ES-I3 (cell line): Measurements from ENCODE around the gene ATP8B3.

Source experiments
- H3K36me3 ChIP-seq: 2 replicates; pipeline ENCODE4 v1.6.1; 2013; ENCODE audit warnings: mild to moderate bottlenecking, low read length, control low read depth, moderate library complexity; ENCODE audit not compliant: insufficient read depth
- H3K4me1 ChIP-seq: 2 replicates; pipeline ENCODE4 v1.6.1; 2013; ENCODE audit warnings: mild to moderate bottlenecking, control low read depth, low read length; ENCODE audit not compliant: insufficient read depth
- H3K9ac ChIP-seq: 2 replicates; pipeline ENCODE4 v1.6.1; 2013; ENCODE audit warnings: low read depth, mild to moderate bottlenecking, low read length, moderate library complexity
- H3K9me3 ChIP-seq: 2 replicates; pipeline ENCODE4 v1.6.1; 2013; ENCODE audit warnings: mild to moderate bottlenecking, low read length, moderate library complexity; ENCODE audit not compliant: control insufficient read depth, insufficient read depth

ATP8B3 gene

GRCh38 chr19:1818549-1819195 is 6.6 kb upstream of the ATP8B3 start:
- no peaks in the 10 kb centered on the region for H3K9me3 ChIP-seq
- no peaks in the 10 kb centered on the region for H3K36me3 ChIP-seq
- H3K4me1 ChIP-seq, result no peaks in the 10 kb centered on the region
- no peak overlapping the region for H3K9ac ChIP-seq

GRCh38 chr19:1817553-1818179 is 5.6 kb upstream of the ATP8B3 start:
- Histone ChIP-seq H3K36me3 (no peaks in the 10 kb centered on the region), H3K9ac (no peak overlapping the region)

GRCh38 chr19:1816530-1817298 is 4.6 kb upstream of the ATP8B3 start:
- Histone ChIP-seq H3K9me3 (no peaks in the 10 kb centered on the region), H3K9ac (no peak overlapping the region), H3K36me3 (no peaks in the 10 kb centered on the region), H3K4me1 (no peaks in the 10 kb centered on the region)

More at GRCh38 chr19:1817553-1818179, 5.6 kb upstream of the ATP8B3 start:
- no peaks in the 10 kb centered on the region for H3K4me1 ChIP-seq
- H3K9me3 ChIP-seq, result no peaks in the 10 kb centered on the region

- H3K36me3 ChIP-seq, result no peaks in the 10 kb centered on the region
- no peaks in the 10 kb centered on the region for H3K4me1 ChIP-seq
- no peaks in the 10 kb centered on the region for H3K9me3 ChIP-seq
- no peak overlapping the region for H3K9ac ChIP-seq
Observed at GRCh38 chr19:1815605-1816529, 3.8 kb upstream of the ATP8B3 start.

GRCh38 chr19:1814833-1815604 is 2.9 kb upstream of the ATP8B3 start:
- Histone ChIP-seq H3K4me1 (no peaks in the 10 kb centered on the region), H3K36me3 (no peaks in the 10 kb centered on the region), H3K9me3 (no peaks in the 10 kb centered on the region), H3K9ac (no peak overlapping the region)

GRCh38 chr19:1814391-1814790 is 2.3 kb upstream of the ATP8B3 start:
- H3K36me3 ChIP-seq, result no peaks in the 10 kb centered on the region
- H3K9ac ChIP-seq, result no peak overlapping the region
- no peaks in the 10 kb centered on the region for H3K9me3 ChIP-seq
- H3K4me1 ChIP-seq, result no peaks in the 10 kb centered on the region

- H3K9ac ChIP-seq, result peak overlapping the region; percentile 62
Observed at GRCh38 chr19:1813192-1814182, 1.4 kb upstream of the ATP8B3 start.

GRCh38 chr19:1812426-1813191 is 533 bp upstream of the ATP8B3 start:
- H3K9ac ChIP-seq, result peak overlapping the region; percentile 62; the same call in 1 of the 2 replicates

More at GRCh38 chr19:1813192-1814182, 1.4 kb upstream of the ATP8B3 start:
- Histone ChIP-seq H3K36me3 (no peaks in the 10 kb centered on the region), H3K9me3 (no peaks in the 10 kb centered on the region), H3K4me1 (no peaks in the 10 kb centered on the region)

GRCh38 chr19:1811472-1811894 is 593 bp downstream of the ATP8B3 start:
- H3K36me3 ChIP-seq, result no peaks in the 10 kb centered on the region
- peak overlapping the region; percentile 41; the same call in 1 of the 2 replicates for H3K9ac ChIP-seq
- no peaks in the 10 kb centered on the region for H3K4me1 ChIP-seq
- H3K9me3 ChIP-seq, result no peaks in the 10 kb centered on the region

More at GRCh38 chr19:1812426-1813191, 533 bp upstream of the ATP8B3 start:
- Histone ChIP-seq H3K4me1 (no peaks in the 10 kb centered on the region), H3K9me3 (no peaks in the 10 kb centered on the region), H3K36me3 (no peaks in the 10 kb centered on the region)

GRCh38 chr19:1810439-1811160 is 1.5 kb downstream of the ATP8B3 start:
- Histone ChIP-seq H3K9ac (no peak overlapping the region), H3K36me3 (no peaks in the 10 kb centered on the region), H3K4me1 (no peaks in the 10 kb centered on the region), H3K9me3 (no peaks in the 10 kb centered on the region)

GRCh38 chr19:1809678-1810077 is 2.4 kb downstream of the ATP8B3 start:
- Histone ChIP-seq H3K4me1 (no peaks in the 10 kb centered on the region), H3K9ac (no peak overlapping the region), H3K9me3 (no peaks in the 10 kb centered on the region), H3K36me3 (no peaks in the 10 kb centered on the region)

GRCh38 chr19:1808395-1808731 is 3.7 kb downstream of the ATP8B3 start:
- Histone ChIP-seq H3K9ac (no peak overlapping the region), H3K9me3 (no peaks in the 10 kb centered on the region), H3K4me1 (no peaks in the 10 kb centered on the region), H3K36me3 (no peaks in the 10 kb centered on the region)
